SK-N-SH treated with all-trans-retinoic acid at 6 μM for 48 hours (cell line): ENCODE results near the gene PSD.

Experiments used
- ARNTL ChIP-seq: fragments of 450-650 bp; formaldehyde crosslinking; IDR thresholded peaks from 2 replicates; pipeline ENCODE4 v1.5.0; 2020; ENCODE audit warnings: low read depth, mild to moderate bottlenecking, moderate library complexity, borderline replicate concordance
- BACH2 ChIP-seq: fragments of 250-450 bp; sonication (Bioruptor Pico); IDR thresholded peaks from 2 replicates; pipeline ENCODE4 v1.9.0; 2021; ENCODE audit warnings: mild to moderate bottlenecking, borderline replicate concordance
- CREB5 ChIP-seq: fragments of 250-450 bp; sonication (Bioruptor Pico); IDR thresholded peaks from 2 replicates; pipeline ENCODE4 v1.5.1; 2020; ENCODE audit warnings: low read depth, mild to moderate bottlenecking, moderate library complexity
- GLIS3 ChIP-seq: fragments of 250-450 bp; sonication (Bioruptor Pico); IDR thresholded peaks from 2 replicates; pipeline ENCODE4 v1.5.0; 2020; ENCODE audit warnings: mild to moderate bottlenecking, moderate library complexity
- PATZ1 ChIP-seq: fragments of 250-450 bp; sonication (Bioruptor Pico); IDR thresholded peaks from 2 replicates; pipeline ENCODE4 v1.8.0; 2020; ENCODE audit warnings: mild to moderate bottlenecking, moderate library complexity, borderline replicate concordance
- RARB ChIP-seq: fragments of 250-450 bp; sonication (Bioruptor Pico); IDR thresholded peaks from 2 replicates; pipeline ENCODE4 v1.8.0; 2021; ENCODE audit warnings: mild to moderate bottlenecking, moderate library complexity
- ZC3H10 ChIP-seq: fragments of 250-450 bp; sonication (Bioruptor Pico); IDR thresholded peaks from 2 replicates; pipeline ENCODE4 v1.5.1; 2021; ENCODE audit warnings: mild to moderate bottlenecking, moderate library complexity
- ZFP3 ChIP-seq: fragments of 250-450 bp; sonication (Bioruptor Pico); IDR thresholded peaks from 2 replicates; pipeline ENCODE4 v1.5.0; 2020; ENCODE audit warnings: mild to moderate bottlenecking, moderate library complexity
- ZNF8 ChIP-seq: fragments of 450-650 bp; formaldehyde crosslinking; IDR thresholded peaks from 2 replicates; pipeline ENCODE4 v1.5.0; 2020; ENCODE audit warnings: mild to moderate bottlenecking, moderate library complexity

GRCh38 chr10:102381983-102382382, 36.6 kb downstream of the PSD start:
- TF ChIP-seq CREB5 (CRISPR knock-in tag), result no peak
- no peak for TF ChIP-seq ZNF8
- TF ChIP-seq ARNTL, result no peak
- no peak for TF ChIP-seq GLIS3 (CRISPR knock-in tag)
- TF ChIP-seq ZC3H10, result no peak
- TF ChIP-seq PATZ1 (CRISPR knock-in tag), result no peak
- TF ChIP-seq ZFP3 (CRISPR knock-in tag), result no peak
- TF ChIP-seq RARB (CRISPR knock-in tag), result no peak
- TF ChIP-seq BACH2, result no peak
